Hematopoietic multipotent progenitor cell treated with erythropoietin and hydrocortisone succinate and interleukin-3 and kit ligand, for 15 days (in vitro differentiated cells): ENCODE data around the gene ZNF92.
"Not testable (repeated sequence)": the region's sequence is repeated elsewhere in the genome, so short reads cannot be mapped to it uniquely, and the experiment has no call there.

Experiments
- DNase-seq: peaks from one replicate; pipeline ENCODE4 v3.0.0-alpha.2; 2015; ENCODE audit warnings: low spot score

Gene ZNF92

GRCh38 chr7:65429642-65430343, 56.1 kb downstream of the ZNF92 start:
- no peak for DNase-seq

- DNase-seq = no peak
Measured at GRCh38 chr7:65430344-65431186, 56.9 kb downstream of the ZNF92 start.

GRCh38 chr7:65434307-65434706, 60.7 kb downstream of the ZNF92 start:
- no peak for DNase-seq

- no peak for DNase-seq
Measured at GRCh38 chr7:65436163-65436562, 62.5 kb downstream of the ZNF92 start.

- DNase-seq = no peak
Measured at GRCh38 chr7:65438598-65438997, 64.9 kb downstream of the ZNF92 start.

GRCh38 chr7:65441010-65441409, 67.4 kb downstream of the ZNF92 start:
- no peak for DNase-seq

GRCh38 chr7:65444205-65444842, 70.7 kb downstream of the ZNF92 start:
- DNase-seq = no peak

- no peak for DNase-seq
Measured at GRCh38 chr7:65444899-65445823, 71.5 kb downstream of the ZNF92 start.

GRCh38 chr7:65447041-65447440, 73.4 kb downstream of the ZNF92 start:
- not testable (repeated sequence) for DNase-seq

- no peak for DNase-seq
Measured at GRCh38 chr7:65448816-65449504, 75.3 kb downstream of the ZNF92 start.

- no peak for DNase-seq
Measured at GRCh38 chr7:65449505-65449852, 75.8 kb downstream of the ZNF92 start.
